GM19395 (cell line): ENCODE measurements around the gene SLC26A4.
A peak's percentile ranks its signal among the peaks of the same experiment; 100 is the strongest.

Source experiments
- ATAC-seq: cut with Tn5 transposase; IDR thresholded peaks from one replicate; pipeline ENCODE4 v1.9.1; 2021; ENCODE audit warnings: mild to moderate bottlenecking, moderate library complexity; ENCODE audit not compliant: unreplicated experiment

The SLC26A4 gene

GRCh38 chr7:107693396-107693795 is 32.8 kb downstream of the SLC26A4 start:
- ATAC-seq: no peak

- ATAC-seq: no peak
These were observed 33.8 kb downstream of the SLC26A4 start for GRCh38 chr7:107694386-107694785.

- ATAC-seq: no peak
These were observed 35.8 kb downstream of the SLC26A4 start for GRCh38 chr7:107696330-107696946.

- no peak for ATAC-seq
These were observed 36.9 kb downstream of the SLC26A4 start for GRCh38 chr7:107697321-107698049.

GRCh38 chr7:107700570-107700969 is 39.9 kb downstream of the SLC26A4 start:
- no peak for ATAC-seq

GRCh38 chr7:107701191-107701590 is 40.6 kb downstream of the SLC26A4 start:
- no peak for ATAC-seq

- ATAC-seq: no peak
These were observed 42.6 kb downstream of the SLC26A4 start for GRCh38 chr7:107703219-107703618.

GRCh38 chr7:107703872-107704271 is 43.2 kb downstream of the SLC26A4 start:
- ATAC-seq: no peak

GRCh38 chr7:107708956-107709355 is 48.3 kb downstream of the SLC26A4 start:
- no peak for ATAC-seq

GRCh38 chr7:107711301-107711700 is 50.7 kb downstream of the SLC26A4 start:
- no peak for ATAC-seq

- no peak for ATAC-seq
These were observed 51.4 kb downstream of the SLC26A4 start for GRCh38 chr7:107712025-107712424.

GRCh38 chr7:107712896-107713295 is 52.3 kb downstream of the SLC26A4 start:
- no peak for ATAC-seq

- ATAC-seq: no peak
These were observed 54.9 kb downstream of the SLC26A4 start for GRCh38 chr7:107715531-107715930.

- no peak for ATAC-seq
These were observed 58.0 kb downstream of the SLC26A4 start for GRCh38 chr7:107718456-107719193.

- no peak for ATAC-seq
These were observed 60.7 kb downstream of the SLC26A4 start for GRCh38 chr7:107721286-107721685.

GRCh38 chr7:107723255-107723654 is 62.6 kb downstream of the SLC26A4 start:
- ATAC-seq: no peak

GRCh38 chr7:107725138-107725740 is 64.6 kb downstream of the SLC26A4 start:
- ATAC-seq: no peak

GRCh38 chr7:107726356-107727130 is 65.9 kb downstream of the SLC26A4 start:
- no peak for ATAC-seq

- no peak for ATAC-seq
These were observed 67.6 kb downstream of the SLC26A4 start for GRCh38 chr7:107728276-107728675.

GRCh38 chr7:107742678-107743566 is 82.3 kb downstream of the SLC26A4 start:
- ATAC-seq: peak; percentile 51
